K562 (cell line): ENCODE measurements around the gene NOVA1.

Experiments
- ATF2 ChIP-seq: sonication (generic); formaldehyde crosslinking; IDR thresholded peaks from 2 replicates; pipeline ENCODE4 v1.8.1; 2022; ENCODE audit warnings: missing genetic modification reagents
- CEBPB ChIP-seq: fragments of 450-650 bp; IDR thresholded peaks from 2 replicates; pipeline ENCODE4 v1.6.1; 2016; ENCODE audit warnings: missing genetic modification characterization, missing compliant biosample characterization
- CHD2 ChIP-seq: IDR thresholded peaks from 2 replicates; pipeline ENCODE4 v1.6.1; 2011; ENCODE audit warnings: low read depth, low read length
- CREM ChIP-seq: IDR thresholded peaks from 2 replicates; pipeline ENCODE4 v1.6.1; 2014; ENCODE audit warnings: antibody characterized with exemption, low read depth
- CTCF ChIP-seq, 3 experiments: IDR thresholded peaks in 2 of 3; conservative IDR thresholded peaks in 1 of 3; 2 replicates each; pipeline ENCODE4 v1.5.1; 2011 to 2012; ENCODE audit warnings: low read length in 3 of 3, mild to moderate bottlenecking in 3 of 3, control low read depth in 2 of 3, improper control_type of control experiment in 1 of 3, inconsistent platforms in 1 of 3, low read depth in 1 of 3, mixed read lengths in 1 of 3, moderate library complexity in 1 of 3; ENCODE audit not compliant: insufficient read depth in 2 of 3
- GATA2 ChIP-seq: sonication (generic); formaldehyde crosslinking; IDR thresholded peaks from 2 replicates; pipeline ENCODE4 v1.4.0; 2020; ENCODE audit warnings: mild to moderate bottlenecking, missing genetic modification reagents
- NBN ChIP-seq: fragments of 450-650 bp; IDR thresholded peaks from 2 replicates; pipeline ENCODE4 v1.6.1; 2016; ENCODE audit warnings: low read depth, mild to moderate bottlenecking
- NFIC ChIP-seq: fragments of 450-650 bp; IDR thresholded peaks from 2 replicates; pipeline ENCODE4 v1.6.1; 2017; ENCODE audit warnings: mild to moderate bottlenecking, inconsistent platforms
- POLR2A ChIP-seq: fragments of 450-650 bp; conservative IDR thresholded peaks from 2 replicates; pipeline ENCODE4 v1.6.1; 2016
- PRPF4 ChIP-seq: fragments of 200-400 bp; formaldehyde crosslinking; IDR thresholded peaks from one replicate; pipeline ENCODE4 v1.6.1; 2017; ENCODE audit warnings: low read length, low read depth, mild to moderate bottlenecking; ENCODE audit not compliant: insufficient read depth, poor library complexity, severe bottlenecking
- RFX5 ChIP-seq: IDR thresholded peaks from 2 replicates; pipeline ENCODE4 v1.6.1; 2011; ENCODE audit warnings: low read depth, mild to moderate bottlenecking, improper control_type of control experiment, low read length
- ZNF639 ChIP-seq, 2 experiments: fragments of 200-800 bp in 1 of 2; sonication (Bioruptor generic) in 1 of 2; sonication (generic) in 1 of 2; formaldehyde crosslinking in 1 of 2; IDR thresholded peaks in 1 of 2; conservative IDR thresholded peaks in 1 of 2; 2 replicates each; pipeline versions ENCODE4 v1.5.0 to v1.6.1; 2016 to 2020; ENCODE audit warnings: missing compliant biosample characterization in 1 of 2, missing genetic modification characterization in 1 of 2, missing genetic modification reagents in 1 of 2
- TF ChIP-seq, protein P1 (sequence below): sonication (generic); formaldehyde crosslinking; IDR thresholded peaks from 2 replicates; pipeline ENCODE4 v1.8.1; 2022; ENCODE audit warnings: missing genetic modification reagents

DNA sequence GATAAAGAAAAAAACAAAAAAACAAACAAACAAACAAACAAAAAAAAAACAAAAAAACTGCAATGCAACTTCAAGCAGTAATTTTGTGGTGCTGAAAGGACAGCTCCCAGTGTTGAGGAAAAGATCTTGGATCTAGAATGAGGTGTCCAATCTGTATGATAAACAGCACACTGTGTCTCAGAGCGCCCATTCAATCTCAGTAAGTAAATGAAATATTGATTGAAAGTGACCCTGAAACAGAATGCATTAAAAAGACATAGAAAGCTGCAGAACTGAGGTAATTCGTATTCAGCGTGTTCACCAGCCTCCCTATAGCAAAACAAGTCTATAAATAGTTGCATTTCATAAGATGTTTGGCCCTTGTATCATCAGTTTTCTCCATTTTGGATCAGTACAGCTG, 153.0 kb downstream of the NOVA1 start:
- TF ChIP-seq ATF2 (CRISPR knock-in tag): no peak
- TF ChIP-seq CHD2: no peak
- no peak for TF ChIP-seq PRPF4
- TF ChIP-seq CTCF (IDR thresholded peaks at IDR 0.05 in 2 of 3, conservative IDR thresholded peaks at IDR 0.05 in 1 of 3; ENCODE audit: insufficient read depth in 2 of 3, low read depth in 1 of 3, low read length in 3 of 3): no peak
- TF ChIP-seq POLR2A: no peak
- no peak for TF ChIP-seq RFX5
- TF ChIP-seq, protein P1, sequence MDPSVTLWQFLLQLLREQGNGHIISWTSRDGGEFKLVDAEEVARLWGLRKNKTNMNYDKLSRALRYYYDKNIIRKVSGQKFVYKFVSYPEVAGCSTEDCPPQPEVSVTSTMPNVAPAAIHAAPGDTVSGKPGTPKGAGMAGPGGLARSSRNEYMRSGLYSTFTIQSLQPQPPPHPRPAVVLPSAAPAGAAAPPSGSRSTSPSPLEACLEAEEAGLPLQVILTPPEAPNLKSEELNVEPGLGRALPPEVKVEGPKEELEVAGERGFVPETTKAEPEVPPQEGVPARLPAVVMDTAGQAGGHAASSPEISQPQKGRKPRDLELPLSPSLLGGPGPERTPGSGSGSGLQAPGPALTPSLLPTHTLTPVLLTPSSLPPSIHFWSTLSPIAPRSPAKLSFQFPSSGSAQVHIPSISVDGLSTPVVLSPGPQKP: no peak
- no peak for TF ChIP-seq ZNF639 (CRISPR knock-in tag; conservative IDR thresholded peaks at IDR 0.05 in 1 of 2, IDR thresholded peaks at IDR 0.05 in 1 of 2)
- no peak for TF ChIP-seq CEBPB (tag)
- TF ChIP-seq NBN: no peak
- TF ChIP-seq NFIC: no peak
- TF ChIP-seq GATA2 (CRISPR knock-in tag): no peak
- TF ChIP-seq CREM: no peak
